ENCODE data around the gene ASPDH.

ASPDH gene

GRCh38 chr19:50514346-50515167, 844 bp upstream of the ASPDH start:
- DNase-seq (ENCODE audit: low spot score), result no peak

- DNase-seq (ENCODE audit: low spot score), result no peak
Observed at GRCh38 chr19:50512999-50513745, 541 bp downstream of the ASPDH start.

GRCh38 chr19:50512112-50512998, 1.4 kb downstream of the ASPDH start:
- no peak for DNase-seq (ENCODE audit: low spot score)

- peak; percentile 98 for DNase-seq (ENCODE audit: low spot score)
Observed at GRCh38 chr19:50511069-50511822, 2.5 kb downstream of the ASPDH start, which contains the start of gene JOSD2. Gene JOSD2 (minus strand): TSS chr19:50511191. CDS start chr19:50510431, 760 bp downstream.

- DNase-seq (ENCODE audit: low spot score), result no peak
Observed at GRCh38 chr19:50510700-50511068, 3.0 kb downstream of the ASPDH start.

- DNase-seq (ENCODE audit: low spot score), result peak; percentile 40
Observed at GRCh38 chr19:50510121-50510670, 3.5 kb downstream of the ASPDH start.

GRCh38 chr19:50509366-50509765, 4.3 kb downstream of the ASPDH start:
- DNase-seq (ENCODE audit: low spot score), result no peak

GRCh38 chr19:50508843-50509190, 4.9 kb downstream of the ASPDH start:
- DNase-seq (ENCODE audit: low spot score), result no peak

- DNase-seq (ENCODE audit: low spot score), result no peak
Observed at GRCh38 chr19:50507376-50507775, 6.3 kb downstream of the ASPDH start.

GRCh38 chr19:50506700-50507099, 7.0 kb downstream of the ASPDH start:
- DNase-seq (ENCODE audit: low spot score), result no peak

GRCh38 chr19:50505856-50506611, 7.7 kb downstream of the ASPDH start:
- DNase-seq (ENCODE audit: low spot score), result no peak

GRCh38 chr19:50501568-50502475, 11.9 kb downstream of the ASPDH start:
- DNase-seq (ENCODE audit: low spot score), result no peak

- DNase-seq (ENCODE audit: low spot score), result no peak
Observed at GRCh38 chr19:50501186-50501567, 12.5 kb downstream of the ASPDH start.

GRCh38 chr19:50500753-50501151, 13.0 kb downstream of the ASPDH start:
- DNase-seq (ENCODE audit: low spot score), result no peak

GRCh38 chr19:50500060-50500752, 13.5 kb downstream of the ASPDH start:
- DNase-seq (ENCODE audit: low spot score), result no peak

- DNase-seq (ENCODE audit: low spot score), result no peak
Observed at GRCh38 chr19:50498219-50499056, 15.3 kb downstream of the ASPDH start.

GRCh38 chr19:50497022-50497405, 16.7 kb downstream of the ASPDH start:
- DNase-seq (ENCODE audit: low spot score), result no peak
